HL-60/S4 (cell line): ENCODE data around the gene PDCD10.

Source experiments
- in situ Hi-C: fragments of 300-500 bp; cut with MboI; formaldehyde crosslinking; loops from 2 replicates; pipeline ENCODE4 v1.14.3; 2022; ENCODE audit warnings: low sequenced_read_pairs

PDCD10 gene

DNA sequence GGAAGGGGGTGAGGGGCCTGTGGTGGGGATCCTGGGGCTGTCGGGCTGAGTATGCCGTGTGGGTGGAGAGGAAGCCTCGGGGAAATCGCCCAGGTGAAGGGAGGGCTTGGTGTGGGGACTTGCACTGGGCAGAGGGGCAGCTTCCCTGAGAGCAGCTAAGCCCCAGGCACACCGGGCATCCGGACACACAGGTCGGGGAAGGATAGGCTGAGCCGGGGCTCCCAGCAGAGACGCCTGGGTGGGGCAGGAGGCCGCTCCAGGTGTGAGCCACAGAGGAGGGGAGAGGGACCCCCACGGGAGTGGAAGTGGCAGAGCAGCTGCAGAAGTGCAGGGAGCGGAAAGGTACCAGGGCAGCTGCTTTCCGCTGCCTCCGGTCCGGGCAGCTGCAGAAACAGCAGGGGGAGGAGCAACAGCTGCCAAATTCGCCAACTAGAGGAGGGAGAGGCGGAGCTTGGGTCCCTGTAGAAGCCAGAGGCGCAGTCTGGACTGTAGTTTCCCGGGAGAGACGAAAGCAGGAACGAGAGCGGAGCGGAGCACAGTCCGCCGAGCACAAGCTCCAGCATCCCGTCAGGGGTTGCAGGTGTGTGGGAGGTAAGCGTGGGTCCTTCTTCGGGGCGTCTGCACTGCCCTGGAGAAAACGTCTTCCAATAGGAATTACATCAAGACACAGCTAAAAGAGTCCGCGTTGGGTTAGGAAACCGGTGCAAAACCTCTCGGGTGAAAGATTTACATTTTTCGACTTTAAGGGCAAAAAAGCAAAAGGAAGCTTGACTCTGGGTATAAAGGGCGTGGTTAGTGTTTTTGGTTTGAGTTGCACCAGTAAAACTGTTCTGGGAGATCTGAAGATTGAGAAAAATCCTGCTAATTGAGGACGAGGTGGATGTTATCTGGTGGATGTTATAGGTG, 794 bp upstream of the PDCD10 start, which contains the start of gene SERPINI1:
SERPINI1 (plus strand) TSS at position 489 of the 906 bp plus-strand sequence. CDS start 53,408 bp downstream, outside the sequence.
- in situ Hi-C loops, result no loop called here

DNA sequence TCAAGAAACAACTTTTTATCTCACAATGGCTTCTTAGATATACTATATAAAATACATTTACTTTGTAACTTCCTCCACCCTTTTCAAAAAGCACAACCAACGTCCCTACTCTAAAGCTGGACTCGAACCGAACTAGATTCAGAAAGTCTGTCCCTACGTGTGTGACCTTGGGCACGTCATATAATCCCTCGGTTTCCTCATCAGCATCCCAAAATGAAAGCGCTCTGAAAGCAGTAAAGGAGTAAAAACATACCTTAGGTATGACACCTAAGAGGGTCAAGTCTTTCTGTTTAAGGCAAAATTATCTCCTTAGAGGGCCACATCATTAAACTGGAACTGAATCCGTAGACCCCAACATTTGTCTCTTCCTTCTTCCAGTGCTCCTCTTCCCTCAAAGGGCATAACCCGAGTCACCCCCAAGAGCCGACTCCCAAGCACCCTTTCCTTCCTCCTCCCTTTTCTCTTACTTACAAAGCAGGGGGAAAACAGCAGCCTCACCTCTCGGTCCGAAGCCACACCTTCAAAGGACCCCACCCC, 663 bp downstream of the PDCD10 start:
- in situ Hi-C loops, result no loop called here

DNA sequence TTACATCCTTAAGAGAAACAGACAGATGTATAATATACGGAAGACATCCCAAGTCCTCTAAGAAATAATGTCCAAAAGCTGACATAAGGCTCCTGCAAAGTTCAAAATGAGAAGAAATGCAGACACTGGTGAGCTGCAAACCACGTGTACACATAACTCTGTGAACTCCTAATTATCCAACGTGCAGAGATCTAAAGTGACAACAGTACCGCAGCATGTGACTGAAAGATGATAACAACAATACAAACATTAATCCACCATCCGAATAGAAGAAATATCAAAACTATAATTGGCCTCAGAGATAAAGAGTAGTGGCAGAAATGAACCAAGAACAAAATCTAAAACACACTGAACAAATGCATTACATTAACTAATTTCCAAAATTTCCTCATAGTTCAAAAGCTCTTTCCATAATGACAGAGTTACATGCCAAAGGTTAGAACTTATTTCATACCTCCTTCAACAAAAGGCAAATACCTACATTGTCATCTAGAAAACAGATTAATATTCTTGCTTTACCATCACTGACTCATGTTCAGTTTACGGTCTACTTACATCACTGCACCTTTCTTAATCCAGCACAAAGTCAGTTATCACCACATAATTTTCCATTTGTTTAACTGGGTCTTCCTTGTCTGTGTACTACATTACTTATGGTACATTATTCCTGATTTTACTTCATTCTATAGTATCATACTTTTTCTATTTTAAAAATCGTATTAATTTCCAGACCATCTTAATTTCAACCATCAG, 2.2 kb downstream of the PDCD10 start:
- in situ Hi-C loops, result no loop called here

DNA sequence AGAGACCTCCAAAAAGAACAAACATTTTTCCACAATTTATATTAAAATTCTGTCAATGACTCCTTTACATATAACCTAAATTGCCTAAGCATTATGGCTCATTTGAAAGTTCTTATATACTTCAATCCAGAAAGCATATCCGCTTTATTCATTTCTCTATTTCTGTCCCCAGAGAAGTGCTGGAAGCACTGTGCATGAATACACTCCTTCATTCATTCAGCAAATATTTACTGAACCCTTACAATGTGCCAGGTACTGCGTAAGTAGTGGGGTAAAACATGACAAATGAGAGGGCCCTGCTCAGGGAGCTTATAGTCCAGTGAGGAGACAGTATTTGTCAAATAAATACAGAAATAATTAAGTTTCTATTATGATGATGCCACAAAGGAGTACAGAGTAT, 3.3 kb downstream of the PDCD10 start:
- in situ Hi-C loops, result no loop called here

DNA sequence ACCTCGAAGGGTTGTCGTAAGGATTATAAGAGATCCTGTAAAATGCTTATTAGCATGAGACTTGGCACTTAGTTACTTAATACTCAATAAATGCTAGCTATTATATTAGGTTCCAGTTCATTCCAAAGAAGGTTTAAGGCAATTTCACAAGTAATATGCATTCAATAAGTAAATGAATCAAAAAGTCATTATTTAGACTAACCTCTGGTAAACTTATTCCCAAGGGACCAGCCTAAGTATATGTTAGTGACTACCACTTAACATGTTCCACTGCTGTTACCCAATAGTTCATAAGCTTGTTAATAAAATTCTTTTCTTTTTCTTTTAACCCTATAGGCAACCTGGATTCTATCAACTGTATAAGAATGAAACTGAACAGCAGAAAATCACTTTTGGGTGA, 5.1 kb downstream of the PDCD10 start:
- in situ Hi-C loops, result no loop called here

DNA sequence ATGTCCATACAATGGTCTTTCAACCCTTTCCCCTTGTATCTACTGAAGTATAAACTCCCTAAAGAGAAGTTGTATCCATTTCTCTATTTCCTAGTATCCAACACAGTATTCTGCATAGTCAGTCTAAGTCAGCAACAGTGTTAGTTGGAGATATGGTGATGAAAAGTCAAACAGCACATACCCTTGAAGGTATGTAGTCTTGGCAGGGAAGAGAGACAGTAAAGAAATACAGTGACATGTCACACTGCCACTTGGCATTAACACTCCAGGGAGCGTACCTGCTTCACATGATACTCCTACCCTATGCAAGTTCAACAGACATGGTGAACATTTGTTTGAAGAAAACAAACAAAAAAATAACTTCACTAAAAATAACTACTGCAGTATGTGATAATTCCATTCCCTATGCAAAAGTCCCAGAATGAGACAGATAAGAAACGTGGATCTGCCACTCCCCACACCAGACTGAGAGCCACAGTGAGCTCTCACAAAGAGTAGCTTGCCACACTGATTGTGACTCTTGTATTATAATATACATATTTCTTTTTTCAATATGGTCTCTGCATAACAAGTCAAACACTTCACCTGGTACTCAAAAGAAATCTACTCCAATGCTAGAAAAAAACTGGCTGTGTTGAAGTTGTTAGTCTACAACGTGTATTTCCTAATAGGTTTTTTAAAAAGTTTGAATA, 5.9 kb downstream of the PDCD10 start:
- in situ Hi-C loops, result no loop called here

DNA sequence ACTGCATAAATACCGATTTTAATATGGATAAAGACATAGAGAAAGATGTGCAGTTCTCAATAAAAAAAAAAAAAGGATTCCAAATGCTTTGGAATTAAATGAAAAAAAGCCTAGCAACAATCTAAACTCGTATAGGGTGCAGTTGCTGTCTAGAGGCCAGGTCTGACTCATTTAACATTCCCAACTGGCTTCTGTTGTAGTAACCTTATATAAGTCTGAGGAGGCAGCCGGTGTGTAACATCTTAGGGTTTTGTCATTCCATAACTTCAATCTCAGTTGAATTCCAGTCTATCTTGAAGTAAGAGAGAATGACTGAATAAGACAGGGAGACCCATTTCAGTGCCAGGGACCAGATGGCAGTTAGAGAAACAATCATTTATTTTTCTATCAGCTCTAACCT, 6.5 kb downstream of the PDCD10 start:
- in situ Hi-C loops, result no loop called here

DNA sequence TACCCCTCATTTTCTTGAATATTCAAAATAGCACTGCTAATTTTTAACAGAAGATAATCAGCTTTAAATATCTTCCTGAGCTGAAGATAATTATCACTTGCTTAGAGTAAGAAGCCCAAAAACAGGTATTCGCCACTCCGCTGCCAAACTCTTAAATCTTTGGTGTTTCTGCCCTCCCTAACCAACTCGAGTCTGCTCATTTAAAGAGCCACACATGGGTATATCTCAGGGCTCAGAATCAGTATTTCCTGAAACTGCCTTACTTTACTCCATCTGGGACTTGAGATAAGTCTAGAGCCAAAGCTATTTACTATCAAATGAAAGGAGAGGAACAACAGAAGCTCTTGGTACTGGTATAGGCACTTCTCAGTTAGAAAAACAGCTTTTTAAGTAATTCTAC, 10.8 kb downstream of the PDCD10 start:
- in situ Hi-C loops, result no loop called here

DNA sequence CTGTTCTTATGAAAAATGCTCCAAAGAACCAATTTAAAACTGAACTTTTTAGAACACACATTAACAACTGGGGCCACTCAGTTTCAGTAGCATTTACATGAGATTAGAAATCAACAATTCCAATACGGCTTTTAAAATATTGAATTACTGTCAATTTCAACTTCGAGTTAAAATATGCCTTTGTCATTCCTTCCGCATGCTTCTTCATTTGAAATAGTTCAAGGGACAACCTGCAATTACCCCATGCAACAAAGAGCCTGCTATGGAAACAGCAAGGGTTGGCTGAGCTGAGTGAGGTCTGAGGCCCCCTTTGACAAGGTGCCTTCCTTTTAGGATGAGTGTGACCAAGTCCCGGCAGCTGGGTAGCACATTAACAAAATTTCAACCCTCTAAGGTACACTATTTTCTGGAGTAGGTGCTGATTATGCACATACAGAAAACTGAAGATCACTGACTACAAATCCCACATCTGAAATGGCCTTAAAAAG, 11.6 kb downstream of the PDCD10 start:
- in situ Hi-C loops, result no loop called here

DNA sequence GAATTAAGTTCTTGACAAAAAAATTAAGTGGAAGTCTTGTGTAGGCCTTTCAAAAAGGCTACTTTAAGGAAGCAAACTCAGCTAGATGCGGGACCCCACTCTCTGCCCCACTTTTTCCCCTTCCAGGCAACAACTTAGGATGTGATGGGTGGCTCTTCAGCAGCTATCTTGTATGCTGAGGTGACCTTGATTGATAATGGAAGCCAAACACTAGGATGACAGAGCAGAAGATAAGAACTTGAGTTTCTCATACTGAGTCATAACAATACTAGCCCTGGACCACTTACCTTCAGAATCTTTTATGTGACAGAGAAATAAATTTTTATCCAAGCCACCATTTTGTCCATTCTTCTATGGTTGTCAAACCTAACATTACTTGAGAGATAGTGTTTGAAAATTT, 16.1 kb downstream of the PDCD10 start:
- in situ Hi-C loops, result no loop called here

DNA sequence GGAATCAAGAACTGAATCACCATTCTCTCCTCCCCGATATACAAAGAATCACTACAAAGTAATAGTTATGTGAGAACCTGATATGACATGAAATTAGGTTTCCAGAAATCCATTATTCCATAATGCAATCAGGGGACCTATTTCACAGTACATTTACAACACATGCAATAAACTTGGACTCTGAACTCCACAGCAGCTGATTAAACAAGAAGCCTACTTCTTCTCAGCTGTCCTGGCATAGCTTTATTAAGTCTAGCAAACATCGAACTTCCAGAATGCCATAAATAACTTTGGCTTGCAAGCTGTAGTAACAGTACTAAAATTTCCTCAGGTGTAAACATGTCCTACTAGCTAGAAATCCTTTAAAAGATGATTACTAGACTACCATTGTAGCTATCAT, 17.8 kb downstream of the PDCD10 start:
- in situ Hi-C loops, result no loop called here

DNA sequence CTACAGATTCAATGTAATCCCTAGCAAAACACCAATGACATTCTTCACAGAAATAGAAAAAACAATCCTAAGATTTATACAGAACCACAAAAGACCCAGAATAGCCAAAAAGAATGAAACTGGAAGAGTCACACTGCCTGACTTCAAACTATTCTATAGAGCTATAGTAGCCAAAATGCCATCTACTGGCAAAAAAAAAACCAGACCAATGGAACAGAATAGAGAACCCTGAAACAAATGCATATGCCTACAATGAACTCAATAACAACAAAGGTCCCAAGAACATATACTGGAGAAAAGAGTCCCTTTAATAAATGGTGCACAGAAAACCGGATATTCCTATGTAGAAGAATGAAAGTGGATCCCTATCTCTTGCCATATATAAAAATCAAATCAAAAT, 19.8 kb downstream of the PDCD10 start:
- in situ Hi-C loops, result no loop called here

DNA sequence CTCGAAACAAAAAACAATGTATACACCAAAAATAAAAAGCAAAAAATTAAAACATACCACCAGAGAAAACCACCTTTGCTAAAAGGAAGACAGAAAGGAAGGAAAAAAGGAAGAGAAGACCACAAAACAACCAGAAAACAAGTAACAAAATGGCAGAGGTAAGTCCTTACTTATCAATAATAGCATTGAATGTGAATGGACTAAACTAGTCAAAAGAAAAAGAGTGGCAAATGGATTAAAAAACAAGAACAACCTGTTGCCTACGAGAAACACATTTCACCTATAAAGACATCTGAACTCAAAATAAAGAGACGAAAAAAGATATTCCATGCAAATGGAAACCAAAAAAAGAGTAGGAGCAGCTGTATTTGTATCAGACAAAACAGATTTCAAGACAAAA, 22.2 kb downstream of the PDCD10 start:
- in situ Hi-C loops, result no loop called here

DNA sequence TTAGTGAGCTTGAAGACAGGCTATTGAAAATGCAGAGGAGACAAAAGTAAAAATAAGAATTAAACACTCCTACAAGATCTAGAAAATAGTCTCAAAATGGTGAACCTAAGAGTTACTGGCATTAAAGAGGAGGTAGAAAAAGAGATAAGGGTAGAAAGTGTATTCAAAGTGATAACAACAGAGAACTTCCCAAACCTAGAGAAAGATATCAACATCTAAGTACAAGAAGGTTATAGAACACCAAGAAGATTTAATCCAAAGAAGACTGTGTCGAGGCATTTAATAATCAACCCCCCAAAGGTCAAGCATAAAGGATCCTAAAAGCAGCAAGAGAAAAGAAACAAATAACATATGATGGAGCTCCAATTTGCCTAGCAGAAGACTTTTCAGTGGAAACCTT, 23.3 kb downstream of the PDCD10 start:
- in situ Hi-C loops, result no loop called here

DNA sequence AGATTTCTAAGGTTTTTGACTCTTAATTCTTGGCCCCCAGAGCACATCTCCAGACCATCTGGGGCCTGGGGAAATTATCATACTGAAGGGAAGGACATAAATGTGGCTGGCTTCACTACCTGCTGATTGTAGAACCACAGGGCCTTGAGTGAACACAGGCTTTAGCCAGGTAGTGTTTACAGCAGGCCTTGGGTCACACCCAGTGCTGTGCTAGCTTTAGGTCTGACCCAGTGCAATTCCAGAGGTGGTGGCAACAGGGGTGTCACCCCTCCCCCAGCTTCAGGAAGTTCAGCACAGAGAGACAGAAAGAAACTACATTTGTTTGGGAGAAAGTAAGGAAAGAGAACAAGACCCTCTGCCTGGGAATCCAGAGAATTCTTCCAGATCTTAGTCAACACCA, 24.1 kb downstream of the PDCD10 start:
- in situ Hi-C loops, result no loop called here

DNA sequence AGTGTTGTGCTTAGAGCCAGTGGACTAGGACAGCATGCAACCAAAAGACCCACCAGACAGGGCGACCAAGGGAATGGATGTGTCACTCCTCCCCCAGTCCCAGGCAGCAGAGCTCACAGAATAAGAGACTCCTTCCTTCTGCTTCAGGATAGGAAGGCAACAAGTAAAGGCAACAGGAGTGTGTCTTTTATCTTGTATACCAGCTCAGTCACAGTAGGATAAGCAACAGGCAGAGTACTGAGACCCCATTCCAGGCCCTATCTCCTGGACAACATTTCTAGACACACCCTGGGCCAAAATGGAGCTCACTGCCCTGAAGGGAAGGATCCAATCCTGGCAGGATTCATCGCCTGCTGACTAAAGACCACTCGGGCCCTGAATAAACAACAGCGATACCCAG, 25.0 kb downstream of the PDCD10 start:
- in situ Hi-C loops, result no loop called here

DNA sequence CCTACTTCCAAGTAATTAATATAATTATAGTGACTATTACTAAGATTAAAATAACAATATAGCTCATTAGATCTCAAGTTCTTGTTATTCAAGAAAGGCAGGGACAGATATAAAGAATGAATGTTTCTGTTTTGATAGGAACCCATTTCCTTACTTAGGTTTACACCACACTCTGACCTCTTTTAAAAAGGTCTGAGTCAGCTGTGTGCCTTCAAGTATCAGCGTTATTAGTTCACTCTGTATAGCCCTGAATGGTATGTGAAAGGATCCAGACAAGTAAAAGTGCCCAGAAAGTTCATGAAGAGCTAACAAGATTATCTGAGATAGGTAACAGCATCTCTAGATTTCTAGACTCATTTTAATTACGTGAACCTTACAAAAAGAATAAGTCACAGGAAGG, 28.9 kb downstream of the PDCD10 start:
- in situ Hi-C loops, result no loop called here

DNA sequence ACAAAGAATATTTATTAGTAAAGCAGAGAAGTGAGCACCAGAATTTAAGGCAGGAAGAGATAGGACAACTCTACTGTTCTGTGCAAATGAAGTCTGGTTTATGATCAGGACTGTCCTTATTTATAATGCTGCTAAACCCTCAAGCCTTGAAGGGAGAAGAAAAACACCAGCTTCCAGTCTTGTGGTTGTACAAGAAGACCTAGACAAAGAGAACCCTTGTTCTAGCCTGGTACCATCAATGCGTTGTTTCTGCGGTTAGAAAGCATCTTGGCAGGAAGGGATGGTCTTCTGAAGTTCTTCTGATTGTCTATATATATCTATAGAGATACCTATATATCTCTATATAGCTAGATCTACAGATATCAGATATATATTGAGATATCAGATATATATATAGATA, 33.8 kb downstream of the PDCD10 start:
- in situ Hi-C loops, result no loop called here

DNA sequence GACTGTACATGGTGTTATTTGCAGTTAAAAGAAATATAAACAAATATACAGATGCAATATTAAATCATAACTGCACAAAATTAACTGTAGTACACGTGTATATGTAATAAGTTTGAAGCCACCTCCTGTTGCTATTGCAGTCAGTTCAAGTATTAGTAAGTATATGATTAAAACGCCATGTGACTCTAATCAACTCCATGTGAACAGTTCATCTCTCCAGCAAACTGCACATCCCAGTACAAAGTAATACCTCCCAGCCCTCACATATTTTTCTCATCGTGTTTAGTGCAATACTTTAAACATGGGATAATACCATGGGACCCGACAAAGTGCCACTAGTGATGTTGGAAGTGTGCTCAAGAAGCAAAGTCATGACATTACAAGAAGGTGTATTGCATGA, 34.6 kb downstream of the PDCD10 start:
- in situ Hi-C loops, result no loop called here

DNA sequence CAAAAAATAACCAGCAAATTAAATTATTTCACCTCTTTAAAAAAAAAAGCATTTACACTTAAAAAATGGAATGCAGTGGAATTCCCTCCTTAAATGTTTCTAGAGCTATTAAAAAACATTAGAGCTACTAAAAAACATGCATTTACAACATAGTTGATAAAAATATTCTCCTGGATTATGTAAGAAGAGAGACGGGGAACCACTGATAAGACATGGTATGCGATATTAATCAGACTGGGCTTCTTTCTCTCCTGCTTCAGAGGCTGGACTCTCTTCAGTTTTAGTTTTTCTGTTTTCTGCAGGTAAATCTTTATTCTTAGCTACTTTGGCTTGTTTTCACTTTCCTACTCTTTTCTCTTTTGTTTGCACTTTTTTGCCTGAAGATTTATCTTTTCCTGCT, 40.6 kb downstream of the PDCD10 start:
- in situ Hi-C loops, result no loop called here

DNA sequence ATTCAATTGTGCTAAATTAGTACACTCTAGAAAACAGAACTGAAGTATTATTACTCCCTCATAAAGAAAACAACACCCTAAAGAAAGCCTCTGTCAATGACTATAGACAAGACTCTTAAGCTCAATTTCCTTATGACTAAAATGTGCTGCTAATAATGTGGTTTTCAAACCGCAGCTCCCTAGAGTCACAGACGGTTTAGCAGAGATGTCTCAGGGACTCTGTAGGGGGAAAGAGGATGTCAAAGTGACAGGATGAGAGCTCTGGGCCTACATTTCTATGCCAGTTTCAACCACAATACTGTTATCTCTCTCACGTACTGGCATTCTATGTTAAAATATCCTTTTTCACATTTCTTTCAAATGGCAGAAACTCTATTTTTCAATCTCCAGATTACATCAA, 43.3 kb downstream of the PDCD10 start:
- in situ Hi-C loops, result no loop called here
